GM12892 (cell line): Measurements from ENCODE around the gene APOBEC4.

Experiments used
- POLR2A ChIP-seq: IDR thresholded peaks from 2 replicates; pipeline ENCODE4 v1.6.1; 2011; ENCODE audit warnings: low read depth, low read length, control low read depth
- POLR2AphosphoS5 ChIP-seq: IDR thresholded peaks from 2 replicates; pipeline ENCODE4 v1.6.1; 2011; ENCODE audit warnings: low read depth, low read length, control low read depth

DNA sequence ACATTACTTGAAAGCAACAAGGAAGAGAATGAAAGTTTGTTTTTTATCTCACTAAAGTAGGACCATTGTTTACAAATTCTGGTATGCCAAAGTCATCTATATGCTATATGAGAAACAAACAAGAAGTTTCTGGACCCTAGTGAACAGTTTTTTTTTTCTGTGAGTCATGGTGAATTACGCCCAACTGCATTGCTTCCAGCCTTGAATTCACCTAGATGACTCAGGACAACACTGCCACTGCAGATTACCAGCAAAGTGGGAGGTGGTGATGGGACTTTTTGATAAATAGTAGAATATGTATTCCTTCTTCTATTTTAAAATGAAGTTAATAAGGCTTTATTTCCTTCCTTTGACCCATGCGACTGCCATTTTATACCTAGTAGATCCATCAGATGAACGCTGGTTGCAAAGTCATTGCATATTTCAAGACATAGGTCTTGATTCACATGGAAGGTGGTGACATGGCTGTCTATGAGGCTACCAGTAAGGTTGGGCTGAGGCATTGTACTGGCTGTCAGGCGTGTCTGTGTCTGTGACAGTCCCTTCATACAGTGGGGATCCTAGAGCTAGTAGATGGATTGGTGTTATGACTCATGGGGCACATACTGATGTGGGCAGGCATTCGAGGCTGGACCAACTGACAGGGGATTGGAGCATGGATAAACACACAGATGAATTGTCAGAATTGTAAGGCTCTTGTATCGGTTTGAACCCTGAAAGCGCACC is 49.1 kb upstream of the APOBEC4 start:
- TF ChIP-seq POLR2A (no peak), POLR2AphosphoS5 (no peak)
